Thoracic aorta (tissue), 2 donors: ENCODE data around the gene MED27. TPM values are rescaled to one million over a fixed set of nuclear protein-coding genes. Genes with fewer than 3 reads are reported as not detected.

Source experiments
- ATAC-seq: fragments of 150-250 bp; one replicate; pipeline ENCODE4 v1.8.0; 2017; ENCODE audit warnings: low read depth; ENCODE audit not compliant: insufficient number of reproducible peaks, low FRiP score
- DNase-seq: peaks from one replicate; pipeline ENCODE4 v3.0.0-alpha.2; 2020; ENCODE audit warnings: low spot score
- H3K27ac ChIP-seq, 2 donors: fragments of 200-600 bp; sonication (generic); 1 replicate in 1 of 2; 2 replicates in 1 of 2; pipeline ENCODE4 v1.5.1; 2016; ENCODE audit warnings: mild to moderate bottlenecking in 2 of 2, moderate library complexity in 2 of 2
- H3K27me3 ChIP-seq: fragments of 200-600 bp; sonication (generic); replicated peaks from 2 replicates; pipeline ENCODE4 v1.6.0; 2016; ENCODE audit warnings: mild to moderate bottlenecking; ENCODE audit not compliant: insufficient read depth
- H3K36me3 ChIP-seq: fragments of 200-600 bp; sonication (generic); one replicate; pipeline ENCODE4 v1.5.1; 2016
- H3K4me1 ChIP-seq, 2 donors: fragments of 200-600 bp; sonication (generic); 1 replicate in 1 of 2; 2 replicates in 1 of 2; pipeline versions ENCODE4 v1.5.1 to v1.6.0; 2016; ENCODE audit warnings: low read depth in 2 of 2, mild to moderate bottlenecking in 1 of 2; ENCODE audit not compliant: control insufficient read depth in 1 of 2
- H3K4me3 ChIP-seq: fragments of 200-600 bp; sonication (generic); 2 replicates; pipeline ENCODE4 v1.5.1; 2016; ENCODE audit warnings: mild to moderate bottlenecking
- H3K9me3 ChIP-seq: fragments of 200-600 bp; sonication (generic); 2 replicates; pipeline ENCODE4 v1.5.1; 2016
- CTCF ChIP-seq: fragments of 200-600 bp; sonication (generic); IDR thresholded peaks from one replicate; pipeline ENCODE4 v1.5.1; 2019; ENCODE audit warnings: antibody characterized with exemption
- total RNA-seq, 2 donors: library from RNA; depleted of rRNA; stranded (reverse); fragments of >200 nt; gene quantifications; one replicate each; pipeline versions ENCODE4 v1.1.0 to v1.2.3, GENCODE V29; 2016

The MED27 gene
- total RNA-seq, 2 donors from 2014 or later = 19.3 to 26.5 TPM

GRCh38 chr9:131934673-131935072, 145.0 kb downstream of the MED27 start:
- no peaks in the 10 kb centered on the region for H3K27me3 ChIP-seq
- no peak for TF ChIP-seq CTCF
- H3K4me1 ChIP-seq = no peaks in the 10 kb centered on the region
- no peak overlapping the region for H3K4me3 ChIP-seq
- peaks cover 3% of the 10 kb centered on the region for H3K36me3 ChIP-seq
- no peak for DNase-seq
- no peak for ATAC-seq
- H3K9me3 ChIP-seq = no peaks in the 10 kb centered on the region
- no peak overlapping the region for H3K27ac ChIP-seq

- no peak for TF ChIP-seq CTCF
- Histone ChIP-seq H3K27ac (no peak overlapping the region), H3K27me3 (no peaks in the 10 kb centered on the region), H3K9me3 (no peaks in the 10 kb centered on the region), H3K36me3 (no peaks in the 10 kb centered on the region), H3K4me1 (no peaks in the 10 kb centered on the region), H3K4me3 (no peak overlapping the region)
- DNase-seq = no peak
- no peak for ATAC-seq
These were observed 152.6 kb downstream of the MED27 start for GRCh38 chr9:131927091-131927490.

GRCh38 chr9:131926360-131926922, 153.2 kb downstream of the MED27 start:
- Histone ChIP-seq H3K4me3 (no peak overlapping the region), H3K9me3 (no peaks in the 10 kb centered on the region), H3K27me3 (no peaks in the 10 kb centered on the region), H3K36me3 (no peaks in the 10 kb centered on the region), H3K4me1 (no peaks in the 10 kb centered on the region), H3K27ac (no peak overlapping the region)
- ATAC-seq = no peak
- no peak for TF ChIP-seq CTCF
- no peak for DNase-seq

- TF ChIP-seq CTCF = no peak
- Histone ChIP-seq H3K27ac (no peak overlapping the region), H3K27me3 (no peaks in the 10 kb centered on the region), H3K4me3 (no peak overlapping the region), H3K9me3 (no peaks in the 10 kb centered on the region), H3K4me1 (no peaks in the 10 kb centered on the region), H3K36me3 (no peaks in the 10 kb centered on the region)
- no peak for DNase-seq
- ATAC-seq = no peak
These were observed 153.9 kb downstream of the MED27 start for GRCh38 chr9:131925677-131926177.

GRCh38 chr9:131923766-131924165, 155.9 kb downstream of the MED27 start:
- no peak overlapping the region for H3K4me3 ChIP-seq
- H3K27me3 ChIP-seq = no peaks in the 10 kb centered on the region
- no peaks in the 10 kb centered on the region for H3K36me3 ChIP-seq
- no peaks in the 10 kb centered on the region for H3K4me1 ChIP-seq
- no peaks in the 10 kb centered on the region for H3K9me3 ChIP-seq
- TF ChIP-seq CTCF = no peak
- ATAC-seq = no peak
- H3K27ac ChIP-seq = no peak overlapping the region
- no peak for DNase-seq
